Endothelial cell of umbilical vein (primary cell): ENCODE results near the gene DDOST. TPM values are rescaled to one million over a fixed set of nuclear protein-coding genes. Genes with fewer than 3 reads are reported as not detected.
A peak's percentile ranks its signal among the peaks of the same experiment; 100 is the strongest.

Experiments
- BruUV-seq: library from RNA; stranded (reverse); fragments of 400-500 nt; replicated peaks from 2 replicates; lab custom pipeline; 2021; lab: Mats Ljungman, UMichigan
- CTCF ChIA-PET: fragments of 300-600, 350-600 bp; sonication (Branson Sonifier 250); formaldehyde crosslinking; loops from one replicate; lab custom pipeline; 2021; ENCODE audit warnings: antibody characterized with exemption, inconsistent platforms; lab: Charles Lee
- POLR2A ChIA-PET: fragments of 300-600, 350-600 bp; sonication (Branson Sonifier 250); formaldehyde crosslinking; loops from one replicate; lab custom pipeline; 2021; ENCODE audit warnings: antibody characterized with exemption, inconsistent platforms; lab: Charles Lee
- DNase-seq: peaks from one replicate; pipeline ENCODE4 v3.0.0-alpha.2; 2011; ENCODE audit warnings: low read depth, low spot score
- FAIRE-seq: peaks from 2 replicates; lab custom pipeline; 2011; peaks lifted over from hg19 to GRCh38; lab: Jason Lieb, UNC
- H2AFZ ChIP-seq: 2 replicates; pipeline ENCODE4 v1.6.0; 2012; ENCODE audit warnings: low read depth, low read length, control low read depth, inconsistent platforms
- H3K27ac ChIP-seq: 2 replicates; pipeline ENCODE4 v1.5.1; 2011; ENCODE audit warnings: low read depth, mild to moderate bottlenecking, control low read depth, low read length, moderate library complexity; ENCODE audit not compliant: insufficient read depth
- H3K27me3 ChIP-seq, 2 experiments: 2 replicates each; pipeline versions ENCODE4 v1.6.0 to v1.6.1; 2011; ENCODE audit warnings: low read length in 2 of 2, mixed read lengths in 1 of 2; ENCODE audit not compliant: control insufficient read depth in 2 of 2, insufficient read depth in 2 of 2
- H3K36me3 ChIP-seq, 2 experiments: 2 replicates in 1 of 2; 3 replicates in 1 of 2; pipeline ENCODE4 v1.5.1; 2011; ENCODE audit warnings: low read length in 2 of 2, mild to moderate bottlenecking in 1 of 2, moderate library complexity in 1 of 2; ENCODE audit not compliant: control insufficient read depth in 2 of 2, insufficient read depth in 2 of 2; ENCODE audit errors: extremely low read depth in 1 of 2
- H3K4me1 ChIP-seq: 3 replicates; pipeline ENCODE4 v1.5.1; 2011; ENCODE audit warnings: mild to moderate bottlenecking, low read length; ENCODE audit not compliant: control insufficient read depth, insufficient read depth; ENCODE audit errors: extremely low read depth
- H3K4me2 ChIP-seq: 2 replicates; pipeline ENCODE4 v1.6.1; 2011; ENCODE audit warnings: low read length, control low read depth, mixed read lengths; ENCODE audit not compliant: insufficient read depth
- H3K4me3 ChIP-seq, 3 experiments: fragments of 200-600 bp in 1 of 3; sonication (generic), shearing (Covaris generic) in 1 of 3; replicated peaks in 1 of 3; 2 replicates each; pipeline ENCODE4 v1.5.1; 2011 to 2016; ENCODE audit warnings: control low read depth in 3 of 3, low read length in 3 of 3, mild to moderate bottlenecking in 2 of 3, inconsistent platforms in 1 of 3, low read depth in 1 of 3, moderate library complexity in 1 of 3; ENCODE audit not compliant: insufficient read depth in 1 of 3
- H3K79me2 ChIP-seq: 2 replicates; pipeline ENCODE4 v1.6.0; 2012; ENCODE audit warnings: low read length, inconsistent platforms; ENCODE audit not compliant: control insufficient read depth, insufficient read depth
- H3K9ac ChIP-seq: replicated peaks from 2 replicates; pipeline ENCODE3; 2011; ENCODE audit warnings: low read length, control low read depth; ENCODE audit not compliant: insufficient read depth; ENCODE audit errors: extremely low read depth
- H3K9me1 ChIP-seq: replicated peaks from 3 replicates; pipeline ENCODE4 v1.6.0; 2011; ENCODE audit warnings: mild to moderate bottlenecking, low read length; ENCODE audit not compliant: control insufficient read depth, insufficient read depth; ENCODE audit errors: extremely low read depth
- H3K9me3 ChIP-seq: replicated peaks from 2 replicates; pipeline ENCODE4 v1.5.1; 2012; ENCODE audit warnings: low read length, inconsistent platforms; ENCODE audit not compliant: control insufficient read depth, insufficient read depth
- H4K20me1 ChIP-seq: replicated peaks from 2 replicates; pipeline ENCODE3; 2011; ENCODE audit warnings: mild to moderate bottlenecking, low read length; ENCODE audit not compliant: control insufficient read depth, insufficient read depth; ENCODE audit errors: extremely low read depth
- EZH2 ChIP-seq: IDR thresholded peaks from 2 replicates; pipeline ENCODE4 v1.6.1; 2012; ENCODE audit warnings: borderline replicate concordance, low read depth, mild to moderate bottlenecking, moderate library complexity, low read length, inconsistent platforms; ENCODE audit not compliant: severe bottlenecking
- FOS ChIP-seq: IDR thresholded peaks from 2 replicates; pipeline ENCODE4 v1.6.1; 2011; ENCODE audit warnings: mild to moderate bottlenecking, low read length, moderate library complexity, borderline replicate concordance; ENCODE audit not compliant: insufficient read depth
- GATA2 ChIP-seq: IDR thresholded peaks from 2 replicates; pipeline ENCODE4 v1.7.0; 2011; ENCODE audit warnings: low read depth, mild to moderate bottlenecking, moderate library complexity, mixed read lengths, low read length; ENCODE audit not compliant: insufficient read length, insufficient read depth
- POLR2AphosphoS5 ChIP-seq: IDR thresholded peaks from 2 replicates; pipeline ENCODE4 v1.6.1; 2012; ENCODE audit warnings: low read depth, mild to moderate bottlenecking, control low read depth, low read length, moderate library complexity; ENCODE audit not compliant: insufficient read depth
- dilution Hi-C: fragments of 300-500 bp; cut with MboI; formaldehyde crosslinking; loops from one replicate; pipeline ENCODE4 v1.15.0; 2019; ENCODE audit warnings: low sequenced_read_pairs; ENCODE audit not compliant: extremely low pct_ligation_motif_present
- intact Hi-C: fragments of 100-400 bp; cut with micrococcal nuclease; formaldehyde crosslinking; loops from one replicate; pipeline ENCODE4 v1.10.0; 2022
- polyA plus RNA-seq, 4 experiments: library from polyadenylated mRNA; depleted of rRNA in 3 of 4; stranded (reverse) in 3 of 4; unstranded in 1 of 4; fragments of >200 nt; gene quantifications; 2 replicates each; pipeline versions ENCODE4 v1.2.1 to v1.2.3, GENCODE V29; 2011 to 2012; ENCODE audit warnings: missing spikeins in 1 of 4
- total RNA-seq: library from RNA; stranded (reverse); gene quantifications from 2 replicates; pipeline ENCODE4 v1.2.3, GENCODE V29; 2021
- TF ChIP-seq, protein P1 (sequence below): IDR thresholded peaks from 2 replicates; pipeline ENCODE4 v1.6.1; 2011; ENCODE audit not compliant: insufficient read depth, insufficient read length
- TF ChIP-seq, protein P2 (sequence below), 2 donors: IDR thresholded peaks; 1 replicate in 1 of 2; 2 replicates in 1 of 2; pipeline ENCODE4 v1.5.1; 2011; ENCODE audit warnings: low read length in 2 of 2, mild to moderate bottlenecking in 2 of 2, moderate library complexity in 2 of 2, control low read depth in 1 of 2, inconsistent platforms in 1 of 2, low read depth in 1 of 2; ENCODE audit not compliant: insufficient read depth in 1 of 2; ENCODE audit errors: extremely low read depth in 1 of 2

The DDOST gene
- total and polyA plus RNA-seq, 2 donors (not counting 3 experiments of a cell fraction or from before 2014, with no cell fraction given): 319 to 533 TPM

DNA sequence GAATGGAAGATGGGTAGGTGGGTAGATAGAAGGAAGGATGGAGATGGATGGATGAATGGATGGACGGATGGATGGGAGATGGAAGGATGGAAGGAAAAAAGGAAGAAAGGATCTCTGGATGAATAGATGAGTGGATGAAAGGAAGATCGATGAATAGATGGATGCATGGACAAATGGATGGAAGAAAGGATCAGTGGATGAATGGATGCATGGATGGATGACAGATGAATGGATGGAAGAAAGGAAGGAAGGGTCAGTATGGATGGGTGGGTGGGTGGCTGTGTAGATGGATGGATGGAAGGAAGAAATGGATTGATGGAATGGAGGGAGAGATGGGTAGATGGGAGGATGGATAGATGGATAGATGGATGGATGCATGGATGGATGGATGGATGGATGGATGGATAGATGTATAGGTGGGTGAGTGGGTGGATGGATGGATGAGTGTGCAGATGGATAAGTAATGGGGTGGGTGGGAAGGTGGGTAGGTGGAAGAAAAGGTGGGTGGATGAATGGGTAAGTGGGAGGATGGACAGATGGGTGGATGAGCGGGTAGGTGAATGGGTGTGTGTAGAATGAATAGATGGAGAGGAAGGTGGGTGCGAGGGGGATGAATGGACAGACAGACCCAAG, 42.1 kb upstream of the DDOST start:
- TF ChIP-seq, protein P1, sequence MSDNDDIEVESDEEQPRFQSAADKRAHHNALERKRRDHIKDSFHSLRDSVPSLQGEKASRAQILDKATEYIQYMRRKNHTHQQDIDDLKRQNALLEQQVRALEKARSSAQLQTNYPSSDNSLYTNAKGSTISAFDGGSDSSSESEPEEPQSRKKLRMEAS: no peak
- TF ChIP-seq GATA2 (no peak), EZH2 (no peak)
- Histone ChIP-seq H3K4me3 (no peak overlapping the region), H3K4me1 (no peaks in the 10 kb centered on the region), H3K4me2 (no peak overlapping the region), H3K9me3 (no peaks in the 10 kb centered on the region), H3K9me1 (no peaks in the 10 kb centered on the region), H3K79me2 (no peaks in the 10 kb centered on the region), H3K27ac (no peak overlapping the region), H3K9ac (no peak overlapping the region), H3K36me3 (no peaks in the 10 kb centered on the region), H4K20me1 (no peaks in the 10 kb centered on the region), H3K27me3 (no peaks in the 10 kb centered on the region), H2AFZ (no peak overlapping the region)
- intact Hi-C loops (no loop called here), dilution Hi-C loops (no loop called here)
- no peak for DNase-seq
- ChIA-PET CTCF (interaction anchor here (1.0 kb wide), 1 partner anchor 492 kb away, joined by 4 read pairs; no protein-coding TSS in a partner anchor), POLR2A (no interaction called here)
- BruUV-seq: no TSS peak
- no peak for FAIRE-seq

DNA sequence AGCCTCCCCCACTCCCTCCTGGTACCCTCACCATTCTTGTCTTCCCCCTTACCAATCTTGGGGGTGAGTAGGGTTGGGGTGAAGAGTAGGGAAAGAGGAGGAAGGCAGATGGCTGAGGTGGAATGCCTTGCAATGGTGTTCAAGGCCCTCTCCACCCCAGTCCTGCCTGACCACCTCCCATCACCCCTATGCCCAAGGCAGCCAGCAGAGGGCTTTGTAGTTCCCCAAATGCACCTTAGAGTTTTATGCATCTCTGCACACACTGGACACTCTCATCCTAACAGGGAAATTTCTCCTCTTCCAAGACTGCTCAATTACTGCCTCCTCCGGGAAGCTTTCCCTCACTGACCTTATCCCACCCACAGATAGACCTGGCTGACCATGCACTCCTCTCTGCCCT, 41.2 kb upstream of the DDOST start:
- intact Hi-C loops (no loop called here), dilution Hi-C loops (no loop called here)
- Histone ChIP-seq H3K4me1 (no peaks in the 10 kb centered on the region), H3K4me3 (no peak overlapping the region), H3K27me3 (no peaks in the 10 kb centered on the region), H3K4me2 (no peak overlapping the region), H3K79me2 (no peaks in the 10 kb centered on the region), H4K20me1 (no peaks in the 10 kb centered on the region), H3K9me1 (no peaks in the 10 kb centered on the region), H3K36me3 (no peaks in the 10 kb centered on the region), H3K27ac (no peak overlapping the region), H3K9ac (no peak overlapping the region), H2AFZ (no peak overlapping the region), H3K9me3 (no peaks in the 10 kb centered on the region)
- TF ChIP-seq, protein P2, sequence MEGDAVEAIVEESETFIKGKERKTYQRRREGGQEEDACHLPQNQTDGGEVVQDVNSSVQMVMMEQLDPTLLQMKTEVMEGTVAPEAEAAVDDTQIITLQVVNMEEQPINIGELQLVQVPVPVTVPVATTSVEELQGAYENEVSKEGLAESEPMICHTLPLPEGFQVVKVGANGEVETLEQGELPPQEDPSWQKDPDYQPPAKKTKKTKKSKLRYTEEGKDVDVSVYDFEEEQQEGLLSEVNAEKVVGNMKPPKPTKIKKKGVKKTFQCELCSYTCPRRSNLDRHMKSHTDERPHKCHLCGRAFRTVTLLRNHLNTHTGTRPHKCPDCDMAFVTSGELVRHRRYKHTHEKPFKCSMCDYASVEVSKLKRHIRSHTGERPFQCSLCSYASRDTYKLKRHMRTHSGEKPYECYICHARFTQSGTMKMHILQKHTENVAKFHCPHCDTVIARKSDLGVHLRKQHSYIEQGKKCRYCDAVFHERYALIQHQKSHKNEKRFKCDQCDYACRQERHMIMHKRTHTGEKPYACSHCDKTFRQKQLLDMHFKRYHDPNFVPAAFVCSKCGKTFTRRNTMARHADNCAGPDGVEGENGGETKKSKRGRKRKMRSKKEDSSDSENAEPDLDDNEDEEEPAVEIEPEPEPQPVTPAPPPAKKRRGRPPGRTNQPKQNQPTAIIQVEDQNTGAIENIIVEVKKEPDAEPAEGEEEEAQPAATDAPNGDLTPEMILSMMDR (IDR thresholded peaks at IDR 0.05; ENCODE audit: extremely low read depth in 1 of 2, insufficient read depth in 1 of 2, low read depth in 1 of 2, low read length in 2 of 2): peak; percentile 11 to 39
- TF ChIP-seq FOS: no peak
- no peak for TF ChIP-seq POLR2AphosphoS5
- no peak for TF ChIP-seq EZH2
- no TSS peak for BruUV-seq
- POLR2A ChIA-PET: no interaction called here
- FAIRE-seq (peak; percentile 18), DNase-seq (no peak)
- CTCF ChIA-PET: interaction anchor here (1.2 to 1.4 kb wide), 4 partner anchors 18 to 493 kb away, joined by 3 to 9 read pairs (median 3); partner anchors contain the start of gene HP1BP3
